ENCODE measurements around the gene NRIP3.
"Not testable (repeated sequence)": the region's sequence is repeated elsewhere in the genome, so short reads cannot be mapped to it uniquely, and the experiment has no call there.

The NRIP3 gene

DNA sequence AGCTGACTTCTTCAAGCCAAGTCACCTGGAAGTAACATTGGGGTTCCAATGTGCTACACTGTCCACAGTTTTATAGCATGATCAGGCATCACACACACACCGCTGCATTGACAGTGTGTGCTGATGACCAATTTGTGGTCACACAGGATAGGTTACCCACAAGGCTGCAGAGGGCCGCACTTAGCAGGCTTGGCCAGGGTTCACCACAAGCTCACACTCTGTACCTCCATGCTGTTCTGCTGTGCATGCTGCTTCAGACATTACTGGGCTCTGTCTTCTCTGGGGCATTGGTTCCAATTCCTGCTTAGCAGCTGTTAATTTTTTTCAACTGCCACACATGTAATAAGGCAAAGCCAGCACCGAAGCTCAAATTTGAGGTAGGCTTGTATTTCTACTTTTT lies 11.0 kb upstream of the NRIP3 start:
- no peak overlapping the region for H3K9ac ChIP-seq (ENCODE audit: low read depth, low read length)

GRCh38 chr11:9013373-9013772 lies 9.6 kb upstream of the NRIP3 start:
- Histone ChIP-seq H3K27me3 (ENCODE audit: insufficient read depth, low read length, poor library complexity) (no peaks in the 10 kb centered on the region), H3K4me3 (ENCODE audit: low read depth in 1 of 2, low read length in 2 of 2) (no peak overlapping the region), H3K27ac (ENCODE audit: low read length) (no peak overlapping the region), H4K20me1 (ENCODE audit: insufficient read depth, low read length) (no peaks in the 10 kb centered on the region), H3K36me3 (ENCODE audit: insufficient read depth, low read length) (no peaks in the 10 kb centered on the region), H3K9me3 (ENCODE audit: insufficient read depth, low read length, severe bottlenecking) (no peaks in the 10 kb centered on the region), H3K79me2 (ENCODE audit: insufficient read depth, low read length) (no peaks in the 10 kb centered on the region), H3K4me1 (ENCODE audit: insufficient read depth, low read length) (peaks cover 6% of the 10 kb centered on the region; the same call in 1 of the 2 replicates), H3K4me2 (ENCODE audit: insufficient read depth, low read length) (no peak overlapping the region), H2AFZ (ENCODE audit: low read depth, low read length) (no peak overlapping the region), H3K9ac (ENCODE audit: low read depth, low read length) (no peak overlapping the region)
- ATAC-seq (ENCODE audit: insufficient read depth, low read depth): no peak
- TF ChIP-seq EZH2 (IDR thresholded peaks at IDR 0.05; ENCODE audit: borderline replicate concordance, low read depth, low read length, severe bottlenecking) (no peak), CTCF (IDR thresholded peaks at IDR 0.05; ENCODE audit: borderline replicate concordance, extremely low read depth, low read length, poor library complexity, severe bottlenecking) (no peak)
- no peak for DNase-seq

More for the DNA sequence above, 11.0 kb upstream of the NRIP3 start:
- Histone ChIP-seq H3K27me3 (ENCODE audit: insufficient read depth, low read length, poor library complexity) (no peaks in the 10 kb centered on the region), H3K79me2 (ENCODE audit: insufficient read depth, low read length) (no peaks in the 10 kb centered on the region), H3K4me1 (ENCODE audit: insufficient read depth, low read length) (peaks cover 6% of the 10 kb centered on the region; the same call in 1 of the 2 replicates), H3K4me2 (ENCODE audit: insufficient read depth, low read length) (no peak overlapping the region), H3K27ac (ENCODE audit: low read length) (no peak overlapping the region), H3K36me3 (ENCODE audit: insufficient read depth, low read length) (no peaks in the 10 kb centered on the region), H3K9me3 (ENCODE audit: insufficient read depth, low read length, severe bottlenecking) (no peaks in the 10 kb centered on the region), H4K20me1 (ENCODE audit: insufficient read depth, low read length) (no peaks in the 10 kb centered on the region), H3K4me3 (ENCODE audit: low read depth in 1 of 2, low read length in 2 of 2) (no peak overlapping the region), H2AFZ (ENCODE audit: low read depth, low read length) (no peak overlapping the region)
- no peak for ATAC-seq (ENCODE audit: insufficient read depth, low read depth)
- TF ChIP-seq EZH2 (IDR thresholded peaks at IDR 0.05; ENCODE audit: borderline replicate concordance, low read depth, low read length, severe bottlenecking): no peak
- TF ChIP-seq CTCF (IDR thresholded peaks at IDR 0.05; ENCODE audit: borderline replicate concordance, extremely low read depth, low read length, poor library complexity, severe bottlenecking): no peak
- no peak for DNase-seq

GRCh38 chr11:9009538-9009937 lies 5.7 kb upstream of the NRIP3 start:
- H3K9me3 ChIP-seq (ENCODE audit: insufficient read depth, low read length, severe bottlenecking); ATAC-seq (ENCODE audit: insufficient read depth, low read depth); H3K79me2 ChIP-seq (ENCODE audit: insufficient read depth, low read length); H3K4me2 ChIP-seq (ENCODE audit: insufficient read depth, low read length); H2AFZ ChIP-seq (ENCODE audit: low read depth, low read length); H3K9ac ChIP-seq (ENCODE audit: low read depth, low read length); H3K36me3 ChIP-seq (ENCODE audit: insufficient read depth, low read length); H4K20me1 ChIP-seq (ENCODE audit: insufficient read depth, low read length); H3K4me3 ChIP-seq (ENCODE audit: low read depth in 1 of 2, low read length in 2 of 2); DNase-seq; H3K4me1 ChIP-seq (ENCODE audit: insufficient read depth, low read length); H3K27ac ChIP-seq (ENCODE audit: low read length): not testable (repeated sequence)
- peaks cover 16% of the 10 kb centered on the region for H3K27me3 ChIP-seq (ENCODE audit: insufficient read depth, low read length, poor library complexity)

- Histone ChIP-seq H3K4me2 (ENCODE audit: insufficient read depth, low read length) (no peak overlapping the region), H3K27me3 (ENCODE audit: insufficient read depth, low read length, poor library complexity) (peaks cover 19% of the 10 kb centered on the region), H3K4me3 (ENCODE audit: low read depth in 1 of 2, low read length in 2 of 2) (no peak overlapping the region), H4K20me1 (ENCODE audit: insufficient read depth, low read length) (no peaks in the 10 kb centered on the region), H3K27ac (ENCODE audit: low read length) (no peak overlapping the region), H3K9ac (ENCODE audit: low read depth, low read length) (no peak overlapping the region), H3K4me1 (ENCODE audit: insufficient read depth, low read length) (no peaks in the 10 kb centered on the region), H3K79me2 (ENCODE audit: insufficient read depth, low read length) (no peaks in the 10 kb centered on the region), H2AFZ (ENCODE audit: low read depth, low read length) (no peak overlapping the region), H3K9me3 (ENCODE audit: insufficient read depth, low read length, severe bottlenecking) (no peaks in the 10 kb centered on the region), H3K36me3 (ENCODE audit: insufficient read depth, low read length) (no peaks in the 10 kb centered on the region)
- DNase-seq (no peak), ATAC-seq (ENCODE audit: insufficient read depth, low read depth) (no peak)
- TF ChIP-seq EZH2 (IDR thresholded peaks at IDR 0.05; ENCODE audit: borderline replicate concordance, low read depth, low read length, severe bottlenecking) (no peak), CTCF (IDR thresholded peaks at IDR 0.05; ENCODE audit: borderline replicate concordance, extremely low read depth, low read length, poor library complexity, severe bottlenecking) (no peak)
These were observed 4.9 kb upstream of the NRIP3 start for GRCh38 chr11:9008661-9009060.
